Eye (tissue), 1 donor: ENCODE results near the gene AMZ1.
"Not testable (repeated sequence)": the region's sequence is repeated elsewhere in the genome, so short reads cannot be mapped to it uniquely, and the experiment has no call there.

Experiments
- DNase-seq: peaks from one replicate; pipeline ENCODE4 v3.0.0-alpha.2; 2015

Gene AMZ1

GRCh38 chr7:2729893-2730716 lies 42.1 kb downstream of the AMZ1 start:
- DNase-seq = no peak

GRCh38 chr7:2730846-2731770 lies 43.1 kb downstream of the AMZ1 start:
- no peak for DNase-seq

- DNase-seq = no peak
Observed at GRCh38 chr7:2732388-2732787, 44.4 kb downstream of the AMZ1 start.

- no peak for DNase-seq
Observed at GRCh38 chr7:2732959-2733584, 45.1 kb downstream of the AMZ1 start.

GRCh38 chr7:2734084-2734686 lies 46.2 kb downstream of the AMZ1 start:
- no peak for DNase-seq

- no peak for DNase-seq
Observed at GRCh38 chr7:2734751-2735571, 47.0 kb downstream of the AMZ1 start.

GRCh38 chr7:2735744-2736143 lies 47.7 kb downstream of the AMZ1 start:
- DNase-seq = no peak

- peak; percentile 50 for DNase-seq
Observed at GRCh38 chr7:2736411-2736914, 48.5 kb downstream of the AMZ1 start.

- DNase-seq = not testable (repeated sequence)
Observed at GRCh38 chr7:2737005-2737743, 49.2 kb downstream of the AMZ1 start.

- DNase-seq = no peak
Observed at GRCh38 chr7:2737771-2738540, 50.0 kb downstream of the AMZ1 start.

- DNase-seq = no peak
Observed at GRCh38 chr7:2738766-2739549, 51.0 kb downstream of the AMZ1 start.

GRCh38 chr7:2743523-2744185 lies 55.7 kb downstream of the AMZ1 start:
- DNase-seq = not testable (repeated sequence)

GRCh38 chr7:2748684-2749083 lies 60.7 kb downstream of the AMZ1 start:
- not testable (repeated sequence) for DNase-seq

GRCh38 chr7:2750004-2750407 lies 62.0 kb downstream of the AMZ1 start:
- no peak for DNase-seq

- no peak for DNase-seq
Observed at GRCh38 chr7:2751086-2751485, 63.1 kb downstream of the AMZ1 start.

GRCh38 chr7:2753148-2753547 lies 65.1 kb downstream of the AMZ1 start:
- no peak for DNase-seq

GRCh38 chr7:2754086-2754485 lies 66.1 kb downstream of the AMZ1 start:
- DNase-seq = no peak

- DNase-seq = no peak
Observed at GRCh38 chr7:2754912-2755311, 66.9 kb downstream of the AMZ1 start.

- DNase-seq = no peak
Observed at GRCh38 chr7:2755531-2755930, 67.5 kb downstream of the AMZ1 start.
